ENCODE results near the gene ARAF. TPM values are rescaled to one million over a fixed set of nuclear protein-coding genes. Genes with fewer than 3 reads are reported as not detected.

Gene ARAF
- polyA plus RNA-seq, 1 donor from 2014 or later: 25.0 TPM

DNA sequence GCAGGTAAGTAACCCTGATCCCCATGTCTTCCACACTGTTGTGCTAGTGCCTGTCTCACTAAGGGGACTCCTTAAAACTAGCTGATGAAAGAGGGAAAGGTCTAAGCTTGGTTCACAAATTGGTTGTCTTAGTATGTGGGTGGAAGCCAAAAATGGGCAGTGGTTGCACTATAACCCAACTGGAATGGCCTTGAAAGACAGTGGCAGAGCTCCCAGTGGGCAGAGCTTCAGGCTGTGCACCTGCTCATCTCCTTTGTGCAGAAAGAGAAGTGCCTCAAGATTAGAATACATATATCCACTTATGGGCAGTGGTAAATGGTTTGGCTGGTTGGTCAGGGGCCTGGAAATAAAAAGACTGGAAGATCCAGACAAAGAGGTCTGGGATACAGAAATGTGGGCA is 51.4 kb downstream of the ARAF start:
- Histone ChIP-seq H4K20me1 (ENCODE audit: insufficient read depth) (no peaks in the 10 kb centered on the region), H3K36me3 (ENCODE audit: insufficient read depth, low read length) (no peaks in the 10 kb centered on the region), H2AFZ (ENCODE audit: low read depth, low read length) (no peak overlapping the region)

GRCh38 chrX:47613082-47613481 is 52.1 kb downstream of the ARAF start:
- no peak for TF ChIP-seq MXI1 (conservative IDR thresholded peaks at IDR 0.05; ENCODE audit: poor library complexity, severe bottlenecking)
- TF ChIP-seq EZH2 (IDR thresholded peaks at IDR 0.05; ENCODE audit: borderline replicate concordance, insufficient read depth, low read length, poor library complexity, severe bottlenecking): no peak
- Histone ChIP-seq H3K4me3 (ENCODE audit: low read length) (no peak overlapping the region), H3K9ac (ENCODE audit: low read length) (no peak overlapping the region), H3K4me2 (ENCODE audit: low read length) (no peak overlapping the region), H3K36me3 (ENCODE audit: insufficient read depth, low read length) (no peaks in the 10 kb centered on the region), H3K79me2 (replicated peaks; ENCODE audit: insufficient read depth, low read length) (no peaks in the 10 kb centered on the region), H2AFZ (ENCODE audit: low read depth, low read length) (no peak overlapping the region), H3K9me3 (ENCODE audit: low read length) (no peaks in the 10 kb centered on the region), H3K9me2 (ENCODE audit: insufficient read depth, low read length) (no peaks in the 10 kb centered on the region), H3K27ac (ENCODE audit: low read length) (no peak overlapping the region), H3F3A (ENCODE audit: insufficient read depth, low read length, poor library complexity, severe bottlenecking) (no peaks in the 10 kb centered on the region), H4K20me1 (ENCODE audit: insufficient read depth) (no peaks in the 10 kb centered on the region), H3K27me3 (ENCODE audit: insufficient read depth, low read depth, low read length) (no peaks in the 10 kb centered on the region)

More for the DNA sequence above, 51.4 kb downstream of the ARAF start:
- Histone ChIP-seq H3F3A (ENCODE audit: insufficient read depth, low read length, poor library complexity, severe bottlenecking) (no peaks in the 10 kb centered on the region), H3K27me3 (ENCODE audit: insufficient read depth, low read depth, low read length) (no peaks in the 10 kb centered on the region), H3K9me2 (ENCODE audit: insufficient read depth, low read length) (no peaks in the 10 kb centered on the region), H3K79me2 (replicated peaks; ENCODE audit: insufficient read depth, low read length) (no peaks in the 10 kb centered on the region), H3K27ac (ENCODE audit: low read length) (no peak overlapping the region), H3K9ac (ENCODE audit: low read length) (no peak overlapping the region), H3K9me3 (ENCODE audit: low read length) (no peaks in the 10 kb centered on the region), H3K4me3 (ENCODE audit: low read length) (no peak overlapping the region), H3K4me2 (ENCODE audit: low read length) (no peak overlapping the region)
- no peak for TF ChIP-seq MXI1 (conservative IDR thresholded peaks at IDR 0.05; ENCODE audit: poor library complexity, severe bottlenecking)
- no peak for TF ChIP-seq RAD21 (conservative IDR thresholded peaks at IDR 0.05)
- no peak for TF ChIP-seq TAF1 (IDR thresholded peaks at IDR 0.05; ENCODE audit: low read depth)
- TF ChIP-seq SMC3 (conservative IDR thresholded peaks at IDR 0.05; ENCODE audit: poor library complexity): no peak
- TF ChIP-seq POLR2AphosphoS5 (IDR thresholded peaks at IDR 0.05): no peak
- no peak for TF ChIP-seq EZH2 (IDR thresholded peaks at IDR 0.05; ENCODE audit: borderline replicate concordance, insufficient read depth, low read length, poor library complexity, severe bottlenecking)
- TF ChIP-seq EP300 (conservative IDR thresholded peaks at IDR 0.05; ENCODE audit: poor library complexity, severe bottlenecking): no peak
- TF ChIP-seq, protein P1, sequence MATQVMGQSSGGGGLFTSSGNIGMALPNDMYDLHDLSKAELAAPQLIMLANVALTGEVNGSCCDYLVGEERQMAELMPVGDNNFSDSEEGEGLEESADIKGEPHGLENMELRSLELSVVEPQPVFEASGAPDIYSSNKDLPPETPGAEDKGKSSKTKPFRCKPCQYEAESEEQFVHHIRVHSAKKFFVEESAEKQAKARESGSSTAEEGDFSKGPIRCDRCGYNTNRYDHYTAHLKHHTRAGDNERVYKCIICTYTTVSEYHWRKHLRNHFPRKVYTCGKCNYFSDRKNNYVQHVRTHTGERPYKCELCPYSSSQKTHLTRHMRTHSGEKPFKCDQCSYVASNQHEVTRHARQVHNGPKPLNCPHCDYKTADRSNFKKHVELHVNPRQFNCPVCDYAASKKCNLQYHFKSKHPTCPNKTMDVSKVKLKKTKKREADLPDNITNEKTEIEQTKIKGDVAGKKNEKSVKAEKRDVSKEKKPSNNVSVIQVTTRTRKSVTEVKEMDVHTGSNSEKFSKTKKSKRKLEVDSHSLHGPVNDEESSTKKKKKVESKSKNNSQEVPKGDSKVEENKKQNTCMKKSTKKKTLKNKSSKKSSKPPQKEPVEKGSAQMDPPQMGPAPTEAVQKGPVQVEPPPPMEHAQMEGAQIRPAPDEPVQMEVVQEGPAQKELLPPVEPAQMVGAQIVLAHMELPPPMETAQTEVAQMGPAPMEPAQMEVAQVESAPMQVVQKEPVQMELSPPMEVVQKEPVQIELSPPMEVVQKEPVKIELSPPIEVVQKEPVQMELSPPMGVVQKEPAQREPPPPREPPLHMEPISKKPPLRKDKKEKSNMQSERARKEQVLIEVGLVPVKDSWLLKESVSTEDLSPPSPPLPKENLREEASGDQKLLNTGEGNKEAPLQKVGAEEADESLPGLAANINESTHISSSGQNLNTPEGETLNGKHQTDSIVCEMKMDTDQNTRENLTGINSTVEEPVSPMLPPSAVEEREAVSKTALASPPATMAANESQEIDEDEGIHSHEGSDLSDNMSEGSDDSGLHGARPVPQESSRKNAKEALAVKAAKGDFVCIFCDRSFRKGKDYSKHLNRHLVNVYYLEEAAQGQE (IDR thresholded peaks at IDR 0.05; ENCODE audit: borderline replicate concordance): no peak
- TF ChIP-seq, protein P2, sequence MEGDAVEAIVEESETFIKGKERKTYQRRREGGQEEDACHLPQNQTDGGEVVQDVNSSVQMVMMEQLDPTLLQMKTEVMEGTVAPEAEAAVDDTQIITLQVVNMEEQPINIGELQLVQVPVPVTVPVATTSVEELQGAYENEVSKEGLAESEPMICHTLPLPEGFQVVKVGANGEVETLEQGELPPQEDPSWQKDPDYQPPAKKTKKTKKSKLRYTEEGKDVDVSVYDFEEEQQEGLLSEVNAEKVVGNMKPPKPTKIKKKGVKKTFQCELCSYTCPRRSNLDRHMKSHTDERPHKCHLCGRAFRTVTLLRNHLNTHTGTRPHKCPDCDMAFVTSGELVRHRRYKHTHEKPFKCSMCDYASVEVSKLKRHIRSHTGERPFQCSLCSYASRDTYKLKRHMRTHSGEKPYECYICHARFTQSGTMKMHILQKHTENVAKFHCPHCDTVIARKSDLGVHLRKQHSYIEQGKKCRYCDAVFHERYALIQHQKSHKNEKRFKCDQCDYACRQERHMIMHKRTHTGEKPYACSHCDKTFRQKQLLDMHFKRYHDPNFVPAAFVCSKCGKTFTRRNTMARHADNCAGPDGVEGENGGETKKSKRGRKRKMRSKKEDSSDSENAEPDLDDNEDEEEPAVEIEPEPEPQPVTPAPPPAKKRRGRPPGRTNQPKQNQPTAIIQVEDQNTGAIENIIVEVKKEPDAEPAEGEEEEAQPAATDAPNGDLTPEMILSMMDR (IDR thresholded peaks at IDR 0.05; ENCODE audit: poor library complexity, severe bottlenecking): no peak

DNA sequence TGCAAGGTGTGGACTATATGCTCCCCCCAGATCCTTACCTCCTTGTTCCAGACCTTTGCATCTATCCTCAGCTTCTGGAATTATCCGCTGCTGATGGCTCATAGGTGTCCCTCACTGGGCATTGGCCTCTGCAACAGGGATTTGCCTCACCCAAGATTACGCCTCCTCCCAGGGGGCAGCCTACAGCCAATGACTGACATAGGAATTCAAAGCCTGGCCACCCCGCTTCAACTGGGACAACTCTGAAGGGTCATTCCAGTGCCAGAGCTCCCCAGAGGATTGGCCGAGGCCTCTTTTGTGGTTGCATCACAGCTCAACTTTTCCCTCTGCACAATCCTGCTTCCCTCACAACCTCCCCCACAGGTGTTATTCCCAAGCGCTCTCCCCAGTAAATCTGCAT is 53.6 kb downstream of the ARAF start:
- no peak overlapping the region for H3K4me3 ChIP-seq (ENCODE audit: low read length)
- no peak overlapping the region for H3K27ac ChIP-seq (ENCODE audit: low read length)
- no peak overlapping the region for H3K9ac ChIP-seq (ENCODE audit: low read length)
- H3K9me2 ChIP-seq (ENCODE audit: insufficient read depth, low read length): no peaks in the 10 kb centered on the region
- no peaks in the 10 kb centered on the region for H3K79me2 ChIP-seq (replicated peaks; ENCODE audit: insufficient read depth, low read length)
- no peaks in the 10 kb centered on the region for H4K20me1 ChIP-seq (ENCODE audit: insufficient read depth)
- no peaks in the 10 kb centered on the region for H3F3A ChIP-seq (ENCODE audit: insufficient read depth, low read length, poor library complexity, severe bottlenecking)
- H3K4me2 ChIP-seq (ENCODE audit: low read length): no peak overlapping the region
- H3K27me3 ChIP-seq (ENCODE audit: insufficient read depth, low read depth, low read length): no peaks in the 10 kb centered on the region
- H2AFZ ChIP-seq (ENCODE audit: low read depth, low read length): no peak overlapping the region
- H3K9me3 ChIP-seq (ENCODE audit: low read length): no peaks in the 10 kb centered on the region
- TF ChIP-seq, protein P1 (IDR thresholded peaks at IDR 0.05; ENCODE audit: borderline replicate concordance): no peak
- TF ChIP-seq, protein P2 (IDR thresholded peaks at IDR 0.05; ENCODE audit: poor library complexity, severe bottlenecking): no peak
- TF ChIP-seq EP300 (conservative IDR thresholded peaks at IDR 0.05; ENCODE audit: poor library complexity, severe bottlenecking) (no peak), SMC3 (conservative IDR thresholded peaks at IDR 0.05; ENCODE audit: poor library complexity) (no peak), RAD21 (conservative IDR thresholded peaks at IDR 0.05) (no peak), TAF1 (IDR thresholded peaks at IDR 0.05; ENCODE audit: low read depth) (no peak), MXI1 (conservative IDR thresholded peaks at IDR 0.05; ENCODE audit: poor library complexity, severe bottlenecking) (no peak), EZH2 (IDR thresholded peaks at IDR 0.05; ENCODE audit: borderline replicate concordance, insufficient read depth, low read length, poor library complexity, severe bottlenecking) (no peak), POLR2AphosphoS5 (IDR thresholded peaks at IDR 0.05) (no peak)
- no peaks in the 10 kb centered on the region for H3K36me3 ChIP-seq (ENCODE audit: insufficient read depth, low read length)

Measured in neural cell (in vitro differentiated cells).